GM18909 (cell line): Measurements from ENCODE around the gene ELP5.

Experiments used
- ATAC-seq: cut with Tn5 transposase; IDR thresholded peaks from one replicate; pipeline ENCODE4 v1.9.1; 2021; ENCODE audit warnings: mild to moderate bottlenecking; ENCODE audit not compliant: unreplicated experiment, poor library complexity

ELP5 gene

GRCh38 chr17:7306911-7307685 lies 55.1 kb downstream of the ELP5 start, which contains the start of gene EIF5A:
Gene EIF5A, plus strand, starts transcription at chr17:7307628. Its CDS starts 2,008 bp downstream, at chr17:7309636.
- peak; percentile 70 for ATAC-seq

DNA sequence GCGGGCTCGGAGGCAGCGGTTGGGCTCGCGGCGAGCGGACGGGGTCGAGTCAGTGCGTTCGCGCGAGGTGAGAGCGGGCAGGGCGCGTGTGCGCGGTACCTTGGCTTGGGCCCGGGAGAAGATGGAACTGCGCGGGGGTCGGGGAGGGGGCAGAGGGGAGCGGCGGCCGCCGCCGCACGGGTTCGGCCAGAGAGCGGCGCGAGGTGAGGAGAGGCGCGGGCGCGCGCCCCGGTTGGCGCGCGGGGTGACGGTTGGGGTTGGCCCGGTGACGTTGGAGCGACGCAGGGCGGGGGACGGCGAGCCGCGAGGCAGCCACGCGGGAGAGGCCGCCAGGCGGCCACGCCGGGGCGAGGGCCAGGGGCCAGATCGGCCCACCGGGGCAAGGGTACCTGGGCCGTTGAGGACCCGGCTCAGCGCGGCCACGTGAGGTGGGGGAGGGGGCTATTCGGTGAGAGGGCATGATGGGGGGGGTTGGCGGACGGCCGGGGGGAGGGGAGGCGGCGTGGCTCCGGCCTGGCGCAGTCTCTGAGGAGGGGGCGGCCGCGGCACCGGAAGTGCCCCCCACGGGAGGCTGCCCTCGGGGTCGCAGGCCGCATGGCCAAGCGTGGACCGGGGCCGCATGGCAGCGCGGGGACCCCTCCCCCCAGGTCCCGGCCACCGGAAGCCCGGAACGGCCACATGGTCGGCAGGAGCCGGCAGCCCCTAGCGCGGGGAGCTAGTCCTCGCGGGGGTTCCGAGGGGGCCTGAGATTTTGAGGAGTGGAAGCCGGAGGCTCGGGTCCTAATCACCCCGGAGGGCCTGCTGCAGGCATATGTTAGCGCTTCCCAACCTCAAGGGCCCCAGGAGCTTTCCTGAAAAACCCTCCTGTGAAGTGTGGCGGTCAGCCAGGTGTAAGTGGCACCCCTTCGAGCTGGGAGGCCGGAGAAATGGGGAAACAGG lies 55.9 kb downstream of the ELP5 start:
- peak; percentile 1 for ATAC-seq

DNA sequence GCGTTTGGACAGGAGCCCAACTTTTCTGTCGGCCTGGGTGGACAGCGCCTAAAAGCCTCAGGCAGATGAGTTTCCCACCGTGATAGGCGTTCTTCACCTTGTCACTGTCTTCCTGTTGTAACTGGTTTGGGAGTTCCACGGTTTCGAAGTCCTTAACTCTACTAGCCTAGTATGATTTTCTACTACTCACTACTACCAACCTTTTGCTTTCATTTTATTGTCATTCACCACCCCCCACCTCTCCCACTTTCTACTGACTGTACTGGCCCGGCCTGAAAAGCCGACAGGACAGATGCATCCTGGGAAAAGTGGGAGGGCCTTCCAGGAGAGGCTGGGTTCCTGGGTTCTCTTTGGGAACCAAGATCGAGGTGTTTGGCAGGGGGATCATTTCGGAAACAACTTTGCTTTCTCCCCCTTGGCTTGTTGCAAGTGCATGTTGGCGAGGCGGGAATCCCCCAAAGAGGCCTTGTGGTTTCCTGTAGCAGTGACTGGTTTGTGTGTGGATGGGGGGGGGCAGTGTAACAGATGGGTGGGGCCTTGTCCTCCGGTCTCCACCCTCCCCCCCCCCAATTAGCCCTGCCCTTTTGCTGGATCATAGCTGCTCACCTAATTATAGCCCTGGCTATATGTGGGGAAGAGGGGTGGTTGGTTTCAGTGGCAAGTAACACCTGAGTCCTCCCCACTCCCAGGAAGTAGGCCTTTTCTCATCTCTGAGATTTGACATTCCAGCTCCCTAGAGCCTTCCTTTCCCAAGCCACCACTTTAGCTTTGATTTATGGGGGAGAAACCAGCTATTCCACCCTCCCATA lies 56.8 kb downstream of the ELP5 start:
- no peak for ATAC-seq
